Left forelimb (tissue), 1 donor: ENCODE data around the gene SERPINE2.

ENCODE experiments used
- DNase-seq: peaks from one replicate; pipeline ENCODE4 v3.0.0-alpha.2; 2018; ENCODE audit warnings: low spot score

The SERPINE2 gene

DNA sequence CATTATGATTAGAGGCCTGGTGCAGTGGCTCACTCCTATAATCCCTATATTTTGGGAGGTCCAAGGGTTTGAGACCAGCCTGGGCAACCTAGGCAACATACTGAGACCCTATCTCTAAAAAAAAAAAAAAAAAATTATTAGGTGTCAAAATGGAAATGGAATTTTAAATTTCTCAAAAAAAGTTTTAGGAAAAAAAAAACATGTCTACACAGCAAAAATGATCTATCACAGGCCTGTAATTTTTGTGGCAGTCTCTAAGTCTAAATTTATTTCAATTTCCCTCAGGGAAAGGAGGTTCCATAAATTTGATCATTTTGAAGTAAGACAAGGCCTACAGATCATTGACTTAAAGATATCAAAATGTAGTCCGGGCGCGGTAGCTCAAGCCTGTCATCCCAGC lies 65.5 kb downstream of the SERPINE2 start:
- DNase-seq: no peak

- no peak for DNase-seq
These were observed 66.4 kb downstream of the SERPINE2 start for GRCh38 chr2:223972656-223973102.

DNA sequence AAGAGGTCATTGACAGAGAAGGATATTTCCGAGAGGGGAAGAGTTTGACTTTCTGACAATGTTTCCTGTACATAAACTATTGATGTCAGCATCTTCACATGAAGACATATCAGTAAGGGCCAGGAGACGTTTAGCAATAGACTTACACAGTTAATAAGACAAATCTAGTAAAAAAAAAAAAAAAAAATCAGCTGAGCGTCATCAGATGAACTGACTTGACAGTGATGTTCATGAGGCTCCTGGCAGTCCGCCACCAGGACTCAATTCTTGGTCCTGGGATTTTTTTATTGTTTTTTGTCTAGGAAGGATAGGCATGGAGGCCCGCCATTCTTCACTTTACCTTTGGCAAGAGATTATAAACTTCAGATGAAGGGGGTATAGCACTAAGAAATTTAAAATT lies 67.4 kb downstream of the SERPINE2 start:
- no peak for DNase-seq

DNA sequence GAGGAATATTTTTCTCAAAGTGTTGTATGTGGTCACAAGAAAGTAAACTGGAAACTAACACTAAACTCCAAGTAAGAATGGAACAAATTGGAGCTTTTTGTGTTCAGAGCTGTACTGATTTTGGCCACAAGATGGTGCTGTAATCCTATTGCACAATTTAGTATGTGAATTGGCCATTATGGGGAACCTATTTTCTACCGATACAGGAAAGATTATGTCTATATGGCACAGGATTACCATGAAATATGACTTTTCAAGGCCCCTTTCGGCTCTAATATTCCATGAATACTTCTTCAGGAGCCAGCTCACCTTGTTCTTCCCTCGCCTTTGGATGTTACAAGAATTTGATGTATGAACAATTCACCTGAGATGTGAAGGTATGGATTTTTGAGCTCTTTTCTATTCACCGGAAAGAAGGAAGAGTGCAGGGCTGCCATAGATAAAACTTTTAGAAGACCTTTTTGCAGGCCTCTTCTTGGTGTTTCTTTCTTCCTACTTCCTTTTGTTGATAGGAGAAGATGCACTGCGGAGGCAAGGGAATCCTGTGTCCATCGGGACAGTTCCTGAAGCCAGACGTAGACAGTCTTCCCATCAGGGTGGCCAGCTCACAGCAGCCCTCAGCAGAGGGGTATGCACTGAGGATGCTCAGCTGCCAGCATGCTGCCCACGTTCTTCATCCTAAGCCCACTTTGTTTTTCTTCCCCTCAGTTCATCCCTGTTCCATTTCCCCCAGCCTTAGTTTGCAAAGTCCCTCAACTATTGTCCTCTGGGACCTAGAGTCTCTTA lies 68.5 kb downstream of the SERPINE2 start:
- DNase-seq: no peak

- DNase-seq: no peak
These were observed 69.2 kb downstream of the SERPINE2 start for GRCh38 chr2:223969856-223970255.

DNA sequence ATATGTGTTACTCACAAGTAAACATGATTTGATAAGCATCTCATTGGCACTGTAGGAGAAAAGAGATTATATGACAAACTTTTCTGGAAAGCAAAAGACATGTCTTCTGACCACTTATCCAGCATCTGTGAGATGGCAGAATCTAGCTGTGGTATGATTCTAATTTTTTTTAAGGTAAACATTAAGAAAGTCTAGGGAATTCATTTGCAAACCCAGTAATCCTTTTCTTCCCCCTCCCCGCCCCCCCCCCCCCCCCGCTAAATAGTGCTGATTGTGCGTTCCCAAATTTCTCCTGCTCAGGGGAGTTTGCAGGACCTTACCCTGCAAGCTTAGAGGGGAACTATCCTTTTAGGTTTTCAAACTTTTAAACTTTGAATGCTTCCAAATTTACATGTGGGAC lies 69.8 kb downstream of the SERPINE2 start:
- no peak for DNase-seq

DNA sequence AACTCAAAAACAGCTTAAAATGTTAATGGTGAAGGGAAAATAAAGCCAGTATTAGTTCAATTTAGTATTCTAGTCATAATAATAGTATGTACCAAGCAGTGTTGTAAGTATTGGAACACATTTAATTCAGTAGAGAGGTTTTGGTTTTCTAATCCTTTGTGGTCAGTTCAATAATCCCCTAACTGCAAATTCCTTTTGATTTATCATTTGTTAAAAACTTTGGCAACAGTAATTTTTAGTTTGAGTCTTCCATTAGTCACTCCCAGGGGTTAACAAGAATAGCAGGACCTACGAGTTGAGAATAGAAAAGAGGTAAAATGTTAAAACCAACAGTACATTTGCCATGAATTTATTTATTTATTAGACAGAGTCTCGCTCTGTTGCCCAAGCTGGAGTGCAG lies 71.1 kb downstream of the SERPINE2 start:
- DNase-seq: no peak

DNA sequence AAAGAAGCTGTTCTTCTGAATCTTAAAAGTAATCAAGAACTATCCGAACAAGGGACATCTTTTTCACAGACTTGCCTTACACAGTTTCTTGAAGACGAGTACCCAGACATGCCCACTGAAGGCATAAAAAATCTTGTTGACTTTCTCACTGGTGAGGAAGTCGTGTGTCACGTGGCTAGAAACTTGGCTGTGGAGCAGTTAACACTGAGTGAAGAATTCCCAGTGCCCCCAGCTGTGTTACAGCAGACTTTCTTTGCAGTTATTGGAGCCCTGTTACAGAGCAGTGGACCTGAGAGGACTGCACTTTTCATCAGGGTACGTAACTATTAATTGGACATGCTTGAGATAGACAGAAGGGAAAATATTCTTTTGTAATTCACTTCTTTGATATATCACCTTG lies 79.4 kb downstream of the SERPINE2 start:
- DNase-seq: no peak

DNA sequence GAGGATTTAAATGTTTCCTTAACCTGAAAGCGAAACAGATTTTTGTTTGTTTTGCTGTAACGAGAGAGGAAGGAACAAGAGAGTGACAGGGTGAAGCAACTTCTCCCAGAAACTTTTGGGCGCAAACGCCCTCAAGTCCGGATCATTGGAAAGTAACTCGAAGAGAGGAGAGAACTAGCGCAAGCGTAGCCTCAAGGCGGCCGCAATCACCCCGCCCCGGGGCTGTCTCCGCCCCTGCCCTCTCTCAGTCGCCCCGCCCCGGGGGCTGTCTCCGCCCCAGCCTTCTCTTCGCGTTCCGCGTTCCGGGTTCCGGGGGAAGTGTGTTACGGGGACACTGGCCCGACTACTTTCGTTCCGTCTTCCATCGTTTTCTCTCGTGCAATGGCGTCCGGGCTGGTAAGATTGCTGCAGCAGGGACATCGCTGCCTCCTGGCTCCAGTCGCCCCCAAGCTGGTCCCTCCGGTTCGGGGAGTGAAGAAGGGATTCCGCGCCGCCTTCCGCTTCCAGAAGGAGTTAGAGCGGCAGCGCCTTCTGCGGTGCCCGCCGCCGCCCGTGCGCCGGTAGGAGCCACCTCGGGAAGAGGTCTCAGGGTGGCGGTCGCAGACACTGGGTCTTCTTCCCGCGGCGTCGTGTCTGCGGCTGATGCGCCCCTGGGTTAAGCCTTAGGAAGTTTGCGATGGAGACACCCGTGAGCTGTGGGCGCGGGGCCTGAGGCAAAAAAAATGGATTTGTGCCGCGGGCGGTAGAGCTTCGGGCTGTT lies 81.8 kb downstream of the SERPINE2 start, which contains the start of gene MRPL44:
MRPL44 (plus strand) TSS at position 372 of the 760 bp plus-strand sequence; CDS start at position 382, 10 bp downstream.
- DNase-seq: peak; percentile 98

DNA sequence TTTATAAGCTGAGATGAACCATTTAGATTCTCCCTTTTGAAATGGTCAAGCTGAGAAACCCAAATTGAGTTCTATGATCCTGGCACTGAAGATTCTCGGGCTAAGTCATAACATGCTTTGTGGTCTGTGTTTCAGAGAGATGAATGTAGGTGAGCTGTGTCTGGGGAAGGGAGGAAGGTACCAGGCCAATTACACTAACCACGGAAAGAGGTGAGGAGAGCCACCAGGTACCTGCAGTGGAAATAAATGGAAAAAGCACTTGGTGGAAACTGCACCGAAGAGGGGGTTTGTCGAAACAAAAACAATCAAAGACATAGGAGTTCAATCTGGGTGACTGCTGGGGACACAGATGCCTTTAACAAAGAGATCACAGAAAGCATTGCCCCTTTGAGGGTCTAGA lies 82.8 kb downstream of the SERPINE2 start:
- no peak for DNase-seq

DNA sequence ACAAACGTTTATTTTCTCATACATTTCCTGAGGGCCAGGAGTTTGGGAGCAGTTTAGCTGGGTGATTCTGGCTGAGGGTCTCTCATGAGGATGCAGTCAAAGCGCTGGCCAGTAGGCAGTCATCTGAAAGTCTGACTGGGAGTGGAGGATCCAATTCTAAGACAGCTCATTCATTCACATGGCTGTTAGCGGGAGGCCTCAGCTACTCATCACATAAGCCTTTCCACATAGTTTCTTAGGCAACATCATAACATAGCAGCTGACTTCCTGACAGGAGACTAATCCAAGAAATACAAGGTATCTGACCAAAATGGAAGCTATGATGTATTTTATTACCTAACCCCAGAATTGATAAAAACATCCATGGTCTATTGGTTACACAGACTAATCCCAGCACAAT lies 84.7 kb downstream of the SERPINE2 start:
- DNase-seq: no peak

- DNase-seq: no peak
These were observed 86.7 kb downstream of the SERPINE2 start for GRCh38 chr2:223952280-223952968.

- DNase-seq: no peak
These were observed 88.4 kb downstream of the SERPINE2 start for GRCh38 chr2:223950448-223951347.

- no peak for DNase-seq
These were observed 89.7 kb downstream of the SERPINE2 start for GRCh38 chr2:223949241-223949840.

GRCh38 chr2:223947711-223948205 lies 91.3 kb downstream of the SERPINE2 start:
- DNase-seq: no peak

DNA sequence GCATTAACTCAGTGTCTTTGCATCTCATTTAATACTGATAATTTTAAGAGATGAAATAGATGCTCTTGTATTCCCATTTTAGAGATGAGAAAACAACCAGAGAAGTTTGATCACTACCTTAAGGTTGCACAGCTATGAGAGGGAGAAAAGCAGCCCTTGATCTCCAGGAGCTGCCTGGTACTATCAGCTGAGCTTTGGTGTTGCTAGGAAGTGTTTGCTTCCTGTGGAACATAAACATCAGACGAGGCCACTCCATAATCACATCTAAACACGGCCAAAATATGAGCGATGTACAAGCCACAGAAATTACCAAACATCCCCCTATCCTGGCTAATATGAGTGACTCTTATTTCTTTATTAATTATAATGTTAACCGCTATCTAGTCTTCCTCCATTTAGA lies 93.3 kb downstream of the SERPINE2 start:
- no peak for DNase-seq

DNA sequence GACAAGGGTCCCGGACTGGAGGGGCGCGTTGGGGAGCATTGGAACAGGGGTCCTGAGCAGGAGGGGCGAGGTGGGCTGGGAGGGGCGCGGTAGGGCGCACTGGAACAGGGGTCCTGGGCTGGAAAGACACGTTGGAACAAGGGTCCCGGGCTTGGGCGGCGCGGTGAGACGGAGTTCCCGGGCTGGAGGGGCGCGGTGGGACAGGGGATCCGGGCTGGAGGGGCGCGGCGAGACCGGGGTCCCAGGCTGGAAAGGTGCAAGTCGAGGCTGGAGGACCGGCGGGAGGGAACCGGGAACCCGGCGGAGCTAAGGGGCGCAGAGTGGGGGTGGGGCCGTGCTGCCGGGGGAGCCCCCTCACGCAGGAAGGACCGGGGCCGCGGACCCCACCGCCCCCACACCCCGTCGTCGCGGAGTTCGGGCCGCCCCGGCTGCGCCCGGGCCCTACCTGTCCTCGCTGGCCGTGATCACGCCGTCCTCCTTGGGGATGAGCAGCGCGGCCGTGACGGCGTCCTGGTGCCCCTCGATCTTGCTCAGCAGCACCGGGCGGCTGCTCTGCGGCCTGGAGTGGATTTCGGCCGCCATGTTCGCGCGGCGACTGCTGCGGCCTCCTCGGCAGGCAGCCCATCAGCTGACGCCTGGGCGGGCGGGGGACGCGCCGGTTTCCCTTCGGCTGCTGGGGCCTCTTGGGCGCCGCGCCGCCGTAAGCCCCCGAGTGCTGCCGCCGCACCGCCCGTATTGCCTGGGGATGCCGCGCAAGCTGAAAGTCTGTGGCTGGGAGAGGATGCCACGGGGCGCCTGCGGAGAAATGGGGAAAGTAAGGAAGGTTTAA lies 94.2 kb downstream of the SERPINE2 start, which contains the start of gene WDFY1:
WDFY1 (minus strand) TSS at position 633 of the 829 bp plus-strand sequence; CDS start at position 582, 51 bp downstream.
- DNase-seq: peak; percentile 91

- DNase-seq: no peak
These were observed 94.9 kb downstream of the SERPINE2 start for GRCh38 chr2:223944166-223944702.

GRCh38 chr2:223943561-223944008 lies 95.5 kb downstream of the SERPINE2 start:
- DNase-seq: no peak
